ENCODE data around the gene UBXN6. TPM values are rescaled to one million over a fixed set of nuclear protein-coding genes. Genes with fewer than 3 reads are reported as not detected.
A peak's percentile ranks its signal among the peaks of the same experiment; 100 is the strongest.

The UBXN6 gene
- total and polyA plus RNA-seq, 2 of the 8 experiments (the other 6 are each of a cell fraction or from before 2014, with no cell fraction given) = 28.0 to 43.8 TPM

DNA sequence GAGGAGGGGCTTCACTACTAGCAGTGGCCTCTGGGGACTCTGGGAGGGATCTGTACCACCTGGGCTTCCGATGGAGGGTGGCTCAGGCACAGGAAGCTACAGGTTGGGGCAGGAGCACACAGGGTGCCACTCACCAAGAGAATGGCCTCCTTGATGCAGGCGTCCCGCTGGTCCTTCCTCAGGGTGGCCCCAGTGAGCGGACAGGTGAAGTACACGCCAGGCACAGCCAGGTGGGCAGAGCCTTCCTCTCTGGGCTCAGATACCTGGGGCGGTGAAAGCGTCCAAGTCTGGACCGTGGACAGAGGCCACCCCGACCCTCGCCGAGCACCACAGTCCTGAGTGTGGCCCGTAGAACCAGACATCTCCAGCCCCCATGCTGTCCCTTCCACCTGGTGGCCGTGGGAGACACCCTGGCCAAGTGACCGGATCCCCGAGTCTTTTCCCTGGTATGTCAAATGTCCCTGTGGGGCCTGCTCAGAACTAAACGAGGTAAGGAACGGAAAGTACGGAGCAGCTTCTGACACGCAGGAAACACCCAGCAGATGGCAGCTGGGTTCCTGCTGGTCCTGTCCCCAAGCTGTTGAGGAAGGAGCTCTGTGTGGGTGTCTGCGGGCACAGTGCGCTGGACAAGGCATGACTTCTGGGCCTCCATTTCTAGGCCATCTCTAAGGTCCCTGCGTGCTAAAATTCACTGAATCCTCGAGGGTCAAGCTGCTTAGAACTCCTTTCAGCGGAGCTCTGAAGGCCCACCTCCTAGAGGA lies 5.2 kb downstream of the UBXN6 start (continued):
- TF ChIP-seq, protein P1, sequence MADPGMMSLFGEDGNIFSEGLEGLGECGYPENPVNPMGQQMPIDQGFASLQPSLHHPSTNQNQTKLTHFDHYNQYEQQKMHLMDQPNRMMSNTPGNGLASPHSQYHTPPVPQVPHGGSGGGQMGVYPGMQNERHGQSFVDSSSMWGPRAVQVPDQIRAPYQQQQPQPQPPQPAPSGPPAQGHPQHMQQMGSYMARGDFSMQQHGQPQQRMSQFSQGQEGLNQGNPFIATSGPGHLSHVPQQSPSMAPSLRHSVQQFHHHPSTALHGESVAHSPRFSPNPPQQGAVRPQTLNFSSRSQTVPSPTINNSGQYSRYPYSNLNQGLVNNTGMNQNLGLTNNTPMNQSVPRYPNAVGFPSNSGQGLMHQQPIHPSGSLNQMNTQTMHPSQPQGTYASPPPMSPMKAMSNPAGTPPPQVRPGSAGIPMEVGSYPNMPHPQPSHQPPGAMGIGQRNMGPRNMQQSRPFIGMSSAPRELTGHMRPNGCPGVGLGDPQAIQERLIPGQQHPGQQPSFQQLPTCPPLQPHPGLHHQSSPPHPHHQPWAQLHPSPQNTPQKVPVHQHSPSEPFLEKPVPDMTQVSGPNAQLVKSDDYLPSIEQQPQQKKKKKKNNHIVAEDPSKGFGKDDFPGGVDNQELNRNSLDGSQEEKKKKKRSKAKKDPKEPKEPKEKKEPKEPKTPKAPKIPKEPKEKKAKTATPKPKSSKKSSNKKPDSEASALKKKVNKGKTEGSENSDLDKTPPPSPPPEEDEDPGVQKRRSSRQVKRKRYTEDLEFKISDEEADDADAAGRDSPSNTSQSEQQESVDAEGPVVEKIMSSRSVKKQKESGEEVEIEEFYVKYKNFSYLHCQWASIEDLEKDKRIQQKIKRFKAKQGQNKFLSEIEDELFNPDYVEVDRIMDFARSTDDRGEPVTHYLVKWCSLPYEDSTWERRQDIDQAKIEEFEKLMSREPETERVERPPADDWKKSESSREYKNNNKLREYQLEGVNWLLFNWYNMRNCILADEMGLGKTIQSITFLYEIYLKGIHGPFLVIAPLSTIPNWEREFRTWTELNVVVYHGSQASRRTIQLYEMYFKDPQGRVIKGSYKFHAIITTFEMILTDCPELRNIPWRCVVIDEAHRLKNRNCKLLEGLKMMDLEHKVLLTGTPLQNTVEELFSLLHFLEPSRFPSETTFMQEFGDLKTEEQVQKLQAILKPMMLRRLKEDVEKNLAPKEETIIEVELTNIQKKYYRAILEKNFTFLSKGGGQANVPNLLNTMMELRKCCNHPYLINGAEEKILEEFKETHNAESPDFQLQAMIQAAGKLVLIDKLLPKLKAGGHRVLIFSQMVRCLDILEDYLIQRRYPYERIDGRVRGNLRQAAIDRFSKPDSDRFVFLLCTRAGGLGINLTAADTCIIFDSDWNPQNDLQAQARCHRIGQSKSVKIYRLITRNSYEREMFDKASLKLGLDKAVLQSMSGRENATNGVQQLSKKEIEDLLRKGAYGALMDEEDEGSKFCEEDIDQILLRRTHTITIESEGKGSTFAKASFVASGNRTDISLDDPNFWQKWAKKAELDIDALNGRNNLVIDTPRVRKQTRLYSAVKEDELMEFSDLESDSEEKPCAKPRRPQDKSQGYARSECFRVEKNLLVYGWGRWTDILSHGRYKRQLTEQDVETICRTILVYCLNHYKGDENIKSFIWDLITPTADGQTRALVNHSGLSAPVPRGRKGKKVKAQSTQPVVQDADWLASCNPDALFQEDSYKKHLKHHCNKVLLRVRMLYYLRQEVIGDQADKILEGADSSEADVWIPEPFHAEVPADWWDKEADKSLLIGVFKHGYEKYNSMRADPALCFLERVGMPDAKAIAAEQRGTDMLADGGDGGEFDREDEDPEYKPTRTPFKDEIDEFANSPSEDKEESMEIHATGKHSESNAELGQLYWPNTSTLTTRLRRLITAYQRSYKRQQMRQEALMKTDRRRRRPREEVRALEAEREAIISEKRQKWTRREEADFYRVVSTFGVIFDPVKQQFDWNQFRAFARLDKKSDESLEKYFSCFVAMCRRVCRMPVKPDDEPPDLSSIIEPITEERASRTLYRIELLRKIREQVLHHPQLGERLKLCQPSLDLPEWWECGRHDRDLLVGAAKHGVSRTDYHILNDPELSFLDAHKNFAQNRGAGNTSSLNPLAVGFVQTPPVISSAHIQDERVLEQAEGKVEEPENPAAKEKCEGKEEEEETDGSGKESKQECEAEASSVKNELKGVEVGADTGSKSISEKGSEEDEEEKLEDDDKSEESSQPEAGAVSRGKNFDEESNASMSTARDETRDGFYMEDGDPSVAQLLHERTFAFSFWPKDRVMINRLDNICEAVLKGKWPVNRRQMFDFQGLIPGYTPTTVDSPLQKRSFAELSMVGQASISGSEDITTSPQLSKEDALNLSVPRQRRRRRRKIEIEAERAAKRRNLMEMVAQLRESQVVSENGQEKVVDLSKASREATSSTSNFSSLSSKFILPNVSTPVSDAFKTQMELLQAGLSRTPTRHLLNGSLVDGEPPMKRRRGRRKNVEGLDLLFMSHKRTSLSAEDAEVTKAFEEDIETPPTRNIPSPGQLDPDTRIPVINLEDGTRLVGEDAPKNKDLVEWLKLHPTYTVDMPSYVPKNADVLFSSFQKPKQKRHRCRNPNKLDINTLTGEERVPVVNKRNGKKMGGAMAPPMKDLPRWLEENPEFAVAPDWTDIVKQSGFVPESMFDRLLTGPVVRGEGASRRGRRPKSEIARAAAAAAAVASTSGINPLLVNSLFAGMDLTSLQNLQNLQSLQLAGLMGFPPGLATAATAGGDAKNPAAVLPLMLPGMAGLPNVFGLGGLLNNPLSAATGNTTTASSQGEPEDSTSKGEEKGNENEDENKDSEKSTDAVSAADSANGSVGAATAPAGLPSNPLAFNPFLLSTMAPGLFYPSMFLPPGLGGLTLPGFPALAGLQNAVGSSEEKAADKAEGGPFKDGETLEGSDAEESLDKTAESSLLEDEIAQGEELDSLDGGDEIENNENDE (IDR thresholded peaks at IDR 0.05; ENCODE audit: insufficient replicate concordance, low read length) = no peak
- TF ChIP-seq SP2 (IDR thresholded peaks at IDR 0.05; ENCODE audit: low read length) = no peak
- TF ChIP-seq POLR2AphosphoS5 (IDR thresholded peaks at IDR 0.05; ENCODE audit: low read depth, low read length) = peak; percentile 59
- TF ChIP-seq, protein P2, sequence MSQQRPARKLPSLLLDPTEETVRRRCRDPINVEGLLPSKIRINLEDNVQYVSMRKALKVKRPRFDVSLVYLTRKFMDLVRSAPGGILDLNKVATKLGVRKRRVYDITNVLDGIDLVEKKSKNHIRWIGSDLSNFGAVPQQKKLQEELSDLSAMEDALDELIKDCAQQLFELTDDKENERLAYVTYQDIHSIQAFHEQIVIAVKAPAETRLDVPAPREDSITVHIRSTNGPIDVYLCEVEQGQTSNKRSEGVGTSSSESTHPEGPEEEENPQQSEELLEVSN (IDR thresholded peaks at IDR 0.05) = no peak
